GM12891 (cell line): ENCODE results near the gene ANKS1B.

Experiments
- PAX5 ChIP-seq: IDR thresholded peaks from 2 replicates; pipeline ENCODE4 v1.6.1; 2011; ENCODE audit warnings: low read length, moderate library complexity, mild to moderate bottlenecking; ENCODE audit not compliant: insufficient read depth, severe bottlenecking
- POLR2A ChIP-seq: IDR thresholded peaks from 2 replicates; pipeline ENCODE4 v1.6.1; 2011; ENCODE audit warnings: low read depth, low read length, control low read depth
- POLR2AphosphoS5 ChIP-seq: IDR thresholded peaks from 2 replicates; pipeline ENCODE4 v1.6.1; 2011; ENCODE audit warnings: low read depth, low read length, control low read depth
- SPI1 ChIP-seq: IDR thresholded peaks from 2 replicates; pipeline ENCODE4 v1.6.1; 2011; ENCODE audit warnings: low read depth, low read length, control low read depth
- TAF1 ChIP-seq: IDR thresholded peaks from 2 replicates; pipeline ENCODE4 v1.6.1; 2011; ENCODE audit warnings: low read depth, low read length, control low read depth

DNA sequence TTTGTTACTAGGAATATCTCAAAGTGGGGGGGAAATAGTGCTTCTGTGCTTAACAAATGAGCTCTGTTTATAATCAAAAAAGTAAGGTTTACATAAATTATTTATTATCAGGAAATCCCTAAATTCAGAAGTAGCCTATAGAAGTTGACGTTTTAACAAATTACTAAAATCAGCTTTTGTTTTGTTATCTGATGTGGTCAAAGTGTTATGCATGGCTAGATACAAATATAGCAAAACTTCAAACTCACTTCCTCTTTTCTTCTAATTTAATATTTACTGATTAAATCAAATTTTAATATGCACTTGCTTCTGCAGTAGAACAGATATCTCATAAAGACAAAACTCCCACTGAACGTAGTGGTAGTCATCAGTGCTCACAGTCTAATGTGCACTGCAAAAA is 289.7 kb downstream of the ANKS1B start:
- TF ChIP-seq POLR2A, result no peak
- TF ChIP-seq POLR2AphosphoS5, result no peak
- TF ChIP-seq SPI1, result peak; percentile 63; the same call in 1 of the 2 replicates
- TF ChIP-seq PAX5, result no peak
- TF ChIP-seq TAF1, result no peak
